Activated CD8-positive, alpha-beta memory T cell treated with anti-CD3 and anti-CD28 coated beads for 24 hours (primary cell): Measurements from ENCODE around the gene CAMK1D.

Experiments used
- DNase-seq: peaks from one replicate; pipeline ENCODE4 v3.0.0-alpha.2; 2020

CAMK1D gene

GRCh38 chr10:12873172-12873571 lies 523.8 kb downstream of the CAMK1D start:
- no peak for DNase-seq

GRCh38 chr10:12874501-12874900 lies 525.2 kb downstream of the CAMK1D start:
- DNase-seq = no peak

GRCh38 chr10:12875100-12875499 lies 525.8 kb downstream of the CAMK1D start:
- no peak for DNase-seq

- DNase-seq = no peak
Observed at GRCh38 chr10:12876266-12876665, 526.9 kb downstream of the CAMK1D start.

- no peak for DNase-seq
Observed at GRCh38 chr10:12877150-12877549, 527.8 kb downstream of the CAMK1D start.

- no peak for DNase-seq
Observed at GRCh38 chr10:12880423-12880822, 531.1 kb downstream of the CAMK1D start.

- no peak for DNase-seq
Observed at GRCh38 chr10:12884851-12885250, 535.5 kb downstream of the CAMK1D start.
